Mesenteric fat pad (tissue), 1 donor: ENCODE data around the gene VAV2. TPM values are rescaled to one million over a fixed set of nuclear protein-coding genes. Genes with fewer than 3 reads are reported as not detected.

Experiments
- DNase-seq: peaks from one replicate; pipeline ENCODE4 v3.0.0-alpha.2; 2020; ENCODE audit warnings: low spot score
- total RNA-seq: library from RNA; stranded (reverse); fragmentation: NEBNext Ultra II Directional; extraction: Animal tissue kit (Norgen Biotek cat#: 25700); gene quantifications from one replicate; pipeline ENCODE4 v1.2.1, GENCODE V29; 2021
- donor health status: DM: yes; HTN: yes; CAD: no.

The VAV2 gene
- total RNA-seq, 1 donor from 2014 or later: 19.3 TPM

GRCh38 chr9:133881671-133882381 is 110.3 kb downstream of the VAV2 start:
- no peak for DNase-seq

GRCh38 chr9:133880851-133881661 is 111.1 kb downstream of the VAV2 start:
- no peak for DNase-seq

- DNase-seq: no peak
Measured at GRCh38 chr9:133880136-133880535, 112.0 kb downstream of the VAV2 start.

- no peak for DNase-seq
Measured at GRCh38 chr9:133879615-133880014, 112.5 kb downstream of the VAV2 start.

- no peak for DNase-seq
Measured at GRCh38 chr9:133878402-133878801, 113.7 kb downstream of the VAV2 start.

GRCh38 chr9:133877967-133878366 is 114.2 kb downstream of the VAV2 start:
- DNase-seq: no peak

- DNase-seq: no peak
Measured at GRCh38 chr9:133877327-133877726, 114.8 kb downstream of the VAV2 start.

- DNase-seq: no peak
Measured at GRCh38 chr9:133876836-133877235, 115.3 kb downstream of the VAV2 start.

GRCh38 chr9:133876144-133876543 is 116.0 kb downstream of the VAV2 start:
- no peak for DNase-seq

GRCh38 chr9:133875131-133875530 is 117.0 kb downstream of the VAV2 start:
- no peak for DNase-seq

GRCh38 chr9:133874659-133875058 is 117.5 kb downstream of the VAV2 start:
- DNase-seq: no peak

GRCh38 chr9:133874060-133874657 is 118.0 kb downstream of the VAV2 start:
- no peak for DNase-seq

GRCh38 chr9:133873461-133873891 is 118.6 kb downstream of the VAV2 start:
- no peak for DNase-seq

- DNase-seq: no peak
Measured at GRCh38 chr9:133873009-133873408, 119.1 kb downstream of the VAV2 start.

GRCh38 chr9:133870598-133871595 is 121.2 kb downstream of the VAV2 start:
- no peak for DNase-seq

- no peak for DNase-seq
Measured at GRCh38 chr9:133869674-133870405, 122.3 kb downstream of the VAV2 start.

- DNase-seq: no peak
Measured at GRCh38 chr9:133868203-133868602, 123.9 kb downstream of the VAV2 start.

- no peak for DNase-seq
Measured at GRCh38 chr9:133866946-133867345, 125.2 kb downstream of the VAV2 start.

- no peak for DNase-seq
Measured at GRCh38 chr9:133864011-133864410, 128.1 kb downstream of the VAV2 start.

GRCh38 chr9:133863257-133863592 is 128.9 kb downstream of the VAV2 start:
- no peak for DNase-seq
